GM19023 (cell line): ENCODE measurements around the gene KCNT1.

Experiments used
- ATAC-seq: cut with Tn5 transposase; IDR thresholded peaks from one replicate; pipeline ENCODE4 v1.9.1; 2021; ENCODE audit warnings: mild to moderate bottlenecking, moderate library complexity; ENCODE audit not compliant: unreplicated experiment

KCNT1 gene

DNA sequence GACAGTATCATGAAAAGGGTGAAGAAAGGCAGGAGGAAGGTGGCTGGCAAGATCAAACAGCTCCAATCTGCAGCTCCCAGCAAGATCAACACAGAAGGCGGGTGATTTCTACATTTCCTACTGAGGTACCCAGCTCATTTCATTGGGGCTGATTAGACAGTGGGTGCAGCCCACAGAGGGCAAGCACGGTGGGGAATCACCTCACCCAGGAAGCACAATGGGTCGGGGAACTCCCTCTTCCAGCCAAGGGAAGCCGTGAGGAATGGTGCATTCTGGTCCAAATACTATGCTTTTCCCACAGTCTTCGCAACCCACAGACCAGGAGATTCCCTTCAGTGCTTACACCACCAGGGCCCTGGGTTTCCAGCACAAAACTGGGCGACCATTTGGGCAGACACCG, 138.6 kb downstream of the KCNT1 start:
- no peak for ATAC-seq
